Karpas-422 (cell line): ENCODE measurements around the gene TRIO. TPM values are rescaled to one million over a fixed set of nuclear protein-coding genes. Genes with fewer than 3 reads are reported as not detected.

Experiments
- DNase-seq: peaks from one replicate; pipeline ENCODE4 v3.0.0-alpha.2; 2015
- H2AFZ ChIP-seq: fragments of 200-600 bp; sonication (generic); 2 replicates; pipeline ENCODE4 v1.6.1; 2014; ENCODE audit warnings: antibody characterized with exemption, low read length, mixed read lengths
- H3K27ac ChIP-seq: fragments of 200-600 bp; sonication (generic); 2 replicates; pipeline ENCODE4 v1.5.1; 2014; ENCODE audit warnings: mild to moderate bottlenecking, low read length, moderate library complexity
- H3K27me3 ChIP-seq: fragments of 200-600 bp; sonication (generic); 2 replicates; pipeline ENCODE4 v1.6.1; 2014; ENCODE audit warnings: low read length, mixed read lengths
- H3K36me3 ChIP-seq: fragments of 200-600 bp; sonication (generic); 2 replicates; pipeline ENCODE4 v1.6.1; 2014; ENCODE audit warnings: low read length, mixed read lengths; ENCODE audit not compliant: insufficient read depth
- H3K4me1 ChIP-seq: fragments of 200-600 bp; sonication (generic); 2 replicates; pipeline ENCODE4 v1.6.1; 2014; ENCODE audit warnings: mild to moderate bottlenecking, low read length, mixed read lengths
- H3K4me2 ChIP-seq: fragments of 200-600 bp; sonication (generic); 2 replicates; pipeline ENCODE4 v1.6.1; 2014; ENCODE audit warnings: low read length, low read depth, mild to moderate bottlenecking; ENCODE audit not compliant: poor library complexity, severe bottlenecking
- H3K4me3 ChIP-seq: fragments of 200-600 bp; sonication (generic); 2 replicates; pipeline ENCODE4 v1.5.1; 2014; ENCODE audit warnings: mild to moderate bottlenecking, antibody characterized with exemption, low read length, mixed read lengths
- H3K79me2 ChIP-seq: fragments of 200-600 bp; sonication (generic); 2 replicates; pipeline ENCODE4 v1.6.1; 2014; ENCODE audit warnings: mild to moderate bottlenecking, low read length, mixed read lengths
- H3K9ac ChIP-seq: fragments of 200-600 bp; sonication (generic); 2 replicates; pipeline ENCODE4 v1.6.0; 2014; ENCODE audit warnings: low read length
- H3K9me2 ChIP-seq: fragments of 200-600 bp; sonication (generic), shearing (Covaris generic); replicated peaks from 2 replicates; pipeline ENCODE4 v1.6.0; 2014; ENCODE audit warnings: mild to moderate bottlenecking, low read length, moderate library complexity; ENCODE audit not compliant: insufficient read depth
- H3K9me3 ChIP-seq: fragments of 300-700, 200-600 bp; sonication (generic); 2 replicates; pipeline ENCODE4 v1.6.1; 2014; ENCODE audit warnings: low read length, mixed read lengths
- H4K20me1 ChIP-seq: fragments of 200-600 bp; sonication (generic); 2 replicates; pipeline ENCODE4 v1.6.1; 2014; ENCODE audit warnings: mild to moderate bottlenecking, antibody characterized with exemption, low read length, low read depth; ENCODE audit not compliant: insufficient read depth
- total RNA-seq: library from RNA; depleted of rRNA; stranded (reverse); fragments of >200 nt; shearing (Covaris generic); gene quantifications from 2 replicates; pipeline ENCODE4 v1.2.3, GENCODE V29; 2014; ENCODE audit warnings: low replicate concordance

Gene TRIO
- total RNA-seq, 1 experiment from 2014 or later: 0.04 TPM

GRCh38 chr5:14330291-14330690, 187.1 kb downstream of the TRIO start:
- H3K9me2 ChIP-seq: no peaks in the 10 kb centered on the region
- no peak overlapping the region for H3K4me2 ChIP-seq
- no peaks in the 10 kb centered on the region for H3K9me3 ChIP-seq
- no peaks in the 10 kb centered on the region for H3K27me3 ChIP-seq
- H3K79me2 ChIP-seq: no peaks in the 10 kb centered on the region
- DNase-seq: no peak
- H3K4me1 ChIP-seq: no peaks in the 10 kb centered on the region
- no peaks in the 10 kb centered on the region for H3K36me3 ChIP-seq
- no peak overlapping the region for H2AFZ ChIP-seq
- no peak overlapping the region for H3K9ac ChIP-seq
- no peaks in the 10 kb centered on the region for H4K20me1 ChIP-seq
- no peak overlapping the region for H3K4me3 ChIP-seq
- H3K27ac ChIP-seq: no peak overlapping the region

- no peak overlapping the region for H3K4me3 ChIP-seq
- H3K27me3 ChIP-seq: no peaks in the 10 kb centered on the region
- no peak overlapping the region for H3K9ac ChIP-seq
- H3K4me1 ChIP-seq: no peaks in the 10 kb centered on the region
- DNase-seq: no peak
- no peaks in the 10 kb centered on the region for H4K20me1 ChIP-seq
- no peaks in the 10 kb centered on the region for H3K79me2 ChIP-seq
- H3K9me3 ChIP-seq: no peaks in the 10 kb centered on the region
- no peaks in the 10 kb centered on the region for H3K9me2 ChIP-seq
- H3K27ac ChIP-seq: no peak overlapping the region
- H3K36me3 ChIP-seq: no peaks in the 10 kb centered on the region
- H2AFZ ChIP-seq: no peak overlapping the region
- H3K4me2 ChIP-seq: no peak overlapping the region
Measured at GRCh38 chr5:14330729-14331385, 187.7 kb downstream of the TRIO start.

- Histone ChIP-seq H3K9me2 (no peaks in the 10 kb centered on the region), H4K20me1 (no peaks in the 10 kb centered on the region), H3K27ac (no peak overlapping the region), H2AFZ (no peak overlapping the region), H3K4me2 (no peak overlapping the region), H3K9ac (no peak overlapping the region), H3K4me1 (no peaks in the 10 kb centered on the region), H3K9me3 (no peaks in the 10 kb centered on the region), H3K79me2 (no peaks in the 10 kb centered on the region), H3K36me3 (no peaks in the 10 kb centered on the region), H3K27me3 (no peaks in the 10 kb centered on the region), H3K4me3 (no peak overlapping the region)
- no peak for DNase-seq
Measured at GRCh38 chr5:14331386-14331781, 188.2 kb downstream of the TRIO start.

GRCh38 chr5:14332038-14332631, 189.0 kb downstream of the TRIO start:
- no peaks in the 10 kb centered on the region for H3K79me2 ChIP-seq
- H3K4me1 ChIP-seq: no peaks in the 10 kb centered on the region
- no peak for DNase-seq
- no peak overlapping the region for H2AFZ ChIP-seq
- H3K36me3 ChIP-seq: no peaks in the 10 kb centered on the region
- H4K20me1 ChIP-seq: no peaks in the 10 kb centered on the region
- no peaks in the 10 kb centered on the region for H3K27me3 ChIP-seq
- H3K9ac ChIP-seq: no peak overlapping the region
- no peak overlapping the region for H3K27ac ChIP-seq
- H3K4me2 ChIP-seq: no peak overlapping the region
- H3K9me3 ChIP-seq: no peaks in the 10 kb centered on the region
- no peaks in the 10 kb centered on the region for H3K9me2 ChIP-seq
- H3K4me3 ChIP-seq: no peak overlapping the region

GRCh38 chr5:14332746-14333145, 189.6 kb downstream of the TRIO start:
- Histone ChIP-seq H3K9me3 (no peaks in the 10 kb centered on the region), H3K27me3 (no peaks in the 10 kb centered on the region), H3K4me2 (no peak overlapping the region), H3K27ac (no peak overlapping the region), H4K20me1 (no peaks in the 10 kb centered on the region), H3K79me2 (no peaks in the 10 kb centered on the region), H3K4me3 (no peak overlapping the region), H3K4me1 (no peaks in the 10 kb centered on the region), H3K36me3 (no peaks in the 10 kb centered on the region), H3K9ac (no peak overlapping the region), H2AFZ (no peak overlapping the region), H3K9me2 (no peaks in the 10 kb centered on the region)
- DNase-seq: no peak

GRCh38 chr5:14337593-14337992, 194.5 kb downstream of the TRIO start:
- Histone ChIP-seq H3K9ac (no peak overlapping the region), H3K9me2 (no peaks in the 10 kb centered on the region), H3K4me2 (no peak overlapping the region), H3K36me3 (no peaks in the 10 kb centered on the region), H3K4me3 (no peak overlapping the region), H3K4me1 (peaks cover 11% of the 10 kb centered on the region), H4K20me1 (no peaks in the 10 kb centered on the region), H3K9me3 (no peaks in the 10 kb centered on the region), H3K79me2 (no peaks in the 10 kb centered on the region), H3K27ac (no peak overlapping the region), H2AFZ (no peak overlapping the region), H3K27me3 (no peaks in the 10 kb centered on the region)
- no peak for DNase-seq

GRCh38 chr5:14339468-14339867, 196.3 kb downstream of the TRIO start:
- Histone ChIP-seq H3K79me2 (no peaks in the 10 kb centered on the region), H3K27me3 (no peaks in the 10 kb centered on the region), H3K9ac (no peak overlapping the region), H3K4me3 (no peak overlapping the region), H3K27ac (no peak overlapping the region), H4K20me1 (no peaks in the 10 kb centered on the region), H2AFZ (no peak overlapping the region), H3K4me1 (peaks cover 13% of the 10 kb centered on the region), H3K4me2 (no peak overlapping the region), H3K9me3 (no peaks in the 10 kb centered on the region), H3K9me2 (no peaks in the 10 kb centered on the region), H3K36me3 (no peaks in the 10 kb centered on the region)
- DNase-seq: no peak

- Histone ChIP-seq H3K79me2 (no peaks in the 10 kb centered on the region), H2AFZ (no peak overlapping the region), H3K9me2 (no peaks in the 10 kb centered on the region), H3K4me2 (no peak overlapping the region), H3K9me3 (no peaks in the 10 kb centered on the region), H3K9ac (no peak overlapping the region), H3K4me3 (no peak overlapping the region), H3K27me3 (no peaks in the 10 kb centered on the region), H3K36me3 (no peaks in the 10 kb centered on the region), H3K4me1 (peaks cover 13% of the 10 kb centered on the region), H3K27ac (no peak overlapping the region), H4K20me1 (no peaks in the 10 kb centered on the region)
- no peak for DNase-seq
Measured at GRCh38 chr5:14341571-14342230, 198.6 kb downstream of the TRIO start.
